Hypothalamus (tissue), 51 donors: ENCODE results near the gene ACADS.

Experiments
- DNase-seq, 51 donors: peaks; one replicate each; lab custom pipeline; 2025; lab: John Stamatoyannopoulos, UW

Gene ACADS

GRCh38 chr12:120783197-120783596 is 57.6 kb downstream of the ACADS start:
- DNase-seq, result no peak

- DNase-seq, result no peak
These were observed 59.2 kb downstream of the ACADS start for GRCh38 chr12:120784804-120785203.

GRCh38 chr12:120787889-120788288 is 62.3 kb downstream of the ACADS start:
- DNase-seq, result no peak
